Pancreas (tissue), 10 donors: ENCODE results near the gene TXNDC11. TPM values are rescaled to one million over a fixed set of nuclear protein-coding genes. Genes with fewer than 3 reads are reported as not detected.
A peak's percentile ranks its signal among the peaks of the same experiment; 100 is the strongest.

ENCODE experiments used
- ATAC-seq, 4 donors: fragments of 200-7000 bp; cut with Tn5 transposase; one replicate each; pipeline versions ENCODE4 v1.8.0 to v1.9.1; 2020; ENCODE audit warnings: mild to moderate bottlenecking in 4 of 4, moderate library complexity in 4 of 4
- DNase-seq, 6 donors: peaks; one replicate each; pipeline ENCODE4 v3.0.0-alpha.2; 2020
- FAIRE-seq: peaks from 2 replicates; lab custom pipeline; 2012; peaks lifted over from hg19 to GRCh38; lab: Jason Lieb, UNC
- H3K27ac ChIP-seq, 4 donors: fragments of 200-600 bp; sonication (generic); 1 replicate in 3 of 4; 2 replicates in 1 of 4; pipeline versions ENCODE4 v1.5.0 to v1.8.0; 2020
- H3K27me3 ChIP-seq, 4 donors: fragments of 200-600 bp; one replicate each; pipeline ENCODE4 v1.8.0; 2021
- H3K36me3 ChIP-seq, 3 donors: fragments of 200-600 bp; sonication (generic) in 1 of 3; one replicate each; pipeline versions ENCODE4 v1.5.0 to v1.8.0; 2020 to 2021
- H3K4me1 ChIP-seq, 3 donors: fragments of 200-600 bp; one replicate each; pipeline ENCODE4 v1.8.0; 2021
- H3K4me3 ChIP-seq, 4 donors: fragments of 200-600 bp; sonication (generic) in 2 of 4; one replicate each; pipeline versions ENCODE4 v1.5.0 to v1.8.0; 2020 to 2021
- H3K9me3 ChIP-seq, 4 donors: fragments of 200-600 bp; one replicate each; pipeline ENCODE4 v1.8.0; 2021
- CTCF ChIP-seq, 4 donors: fragments of 200-600 bp; sonication (generic) in 3 of 4; IDR thresholded peaks; one replicate each; pipeline versions ENCODE4 v1.5.0 to v1.8.0; 2021; ENCODE audit warnings: antibody characterized with exemption in 4 of 4
- WGBS, 2 donors: extraction: QIAGEN DNeasy Blood & Tissue Kit; methylation state at CpG; one replicate each; pipeline ENCODE4 v1.1.7; 2013; 5-methylcytosine and 5-hydroxymethylcytosine counted together
- intact Hi-C, 3 donors: fragments of 100-400 bp; cut with DNase I; formaldehyde crosslinking; loops; one replicate each; pipeline versions ENCODE4 v1.11.1 to v1.14.2; 2022
- polyA plus RNA-seq, 2 donors: library from polyadenylated mRNA; stranded (reverse); fragments of 200-250 nt; gene quantifications; one replicate each; pipeline ENCODE4 v1.2.3, GENCODE V29; 2013
- total RNA-seq, 6 donors: library from RNA; stranded (reverse); fragmentation: NEBNext Ultra II Directional in 4 of 6; extraction: Animal tissue kit (Norgen Biotek cat#: 25700) in 4 of 6; gene quantifications; one replicate each; pipeline versions ENCODE4 v1.2.1 to v1.2.4, GENCODE V29; 2021 to 2023
- donor health status: healthy with polysubstance abuse.
- donor health status: DM: no; HTN: no; CAD: no; lungs with moderate emphysema.
- donor health status: DM: no; HTN: no; CAD: no.
- donor health status: control.
- donor health status: control.
- donor health status: Bipolar disorder and iron deficiency.
- donor health status: DM: yes; HTN: yes; CAD: no.
- donor health status: DM: no; HTN: no; CAD: no.
- donor health status: DM: no; HTN: no; CAD: no.
- donor health status: DM: yes; HTN: yes; CAD: no.

Gene TXNDC11
- total and polyA plus RNA-seq, 8 donors: 28.1 to 80.8 (median 37.1) TPM

GRCh38 chr16:11674001-11674817 lies 68.4 kb downstream of the TXNDC11 start:
- no peak for FAIRE-seq
- peaks cover 0 to 24% (median 10%) of the 10 kb centered on the region in 3 donors for H3K4me1 ChIP-seq
- peaks cover 0 to 29% (median 14%) of the 10 kb centered on the region in 3 donors for H3K36me3 ChIP-seq
- ATAC-seq: no peak
- no peaks in the 10 kb centered on the region for H3K9me3 ChIP-seq
- no peaks in the 10 kb centered on the region for H3K27me3 ChIP-seq
- intact Hi-C loops: no loop called here
- no peak for TF ChIP-seq CTCF (IDR thresholded peaks at IDR 0.05)
- H3K27ac ChIP-seq: no peak overlapping the region
- H3K4me3 ChIP-seq: no peak overlapping the region
- 87 to 89% methylated on average over 25 of the region's 25 CpGs for WGBS, 2 donors
- peak in 2 of 6 donors; percentile 33 to 56 for DNase-seq

- Histone ChIP-seq H3K4me1 (peaks cover 0 to 24% (median 10%) of the 10 kb centered on the region in 3 donors), H3K36me3 (peaks cover 0 to 21% (median 11%) of the 10 kb centered on the region in 3 donors), H3K27me3 (no peaks in the 10 kb centered on the region), H3K27ac (peak overlapping the region in 1 of 4 donors; percentile 50), H3K4me3 (no peak overlapping the region), H3K9me3 (no peaks in the 10 kb centered on the region)
- FAIRE-seq (no peak), DNase-seq (peak in 3 of 6 donors; percentile 37 to 81 (median 59)), ATAC-seq (no peak)
- TF ChIP-seq CTCF (IDR thresholded peaks at IDR 0.05): no peak
- intact Hi-C loops: no loop called here
- 51 to 59% methylated on average over 25 of the region's 25 CpGs for WGBS, 2 donors
These were observed 69.3 kb downstream of the TXNDC11 start for GRCh38 chr16:11673091-11674000.

- no peak for TF ChIP-seq CTCF (IDR thresholded peaks at IDR 0.05)
- peak overlapping the region in 1 of 4 donors; percentile 50 for H3K27ac ChIP-seq
- ATAC-seq (no peak), DNase-seq (peak in 2 of 6 donors; percentile 29 to 33), FAIRE-seq (no peak)
- no peaks in the 10 kb centered on the region for H3K27me3 ChIP-seq
- H3K9me3 ChIP-seq: no peaks in the 10 kb centered on the region
- no peak overlapping the region for H3K4me3 ChIP-seq
- H3K4me1 ChIP-seq: peaks cover 0 to 24% (median 10%) of the 10 kb centered on the region in 3 donors
- peaks cover 0 to 12% (median 6%) of the 10 kb centered on the region in 3 donors for H3K36me3 ChIP-seq
- intact Hi-C loops: no loop called here
- 84 to 88% methylated on average over 25 of the region's 25 CpGs for WGBS, 2 donors
These were observed 70.2 kb downstream of the TXNDC11 start for GRCh38 chr16:11672206-11673090.

GRCh38 chr16:11671676-11672075 lies 71.0 kb downstream of the TXNDC11 start:
- H3K27ac ChIP-seq: no peak overlapping the region
- H3K9me3 ChIP-seq: no peaks in the 10 kb centered on the region
- 90 to 93% methylated on average over 8 of the region's 8 CpGs for WGBS, 2 donors
- ATAC-seq (no peak), DNase-seq (no peak), FAIRE-seq (no peak)
- intact Hi-C loops: no loop called here
- no peaks in the 10 kb centered on the region for H3K27me3 ChIP-seq
- H3K4me1 ChIP-seq: peaks cover 0 to 24% (median 10%) of the 10 kb centered on the region in 3 donors
- H3K4me3 ChIP-seq: no peak overlapping the region
- H3K36me3 ChIP-seq: peaks cover 0 to 7% (median 2%) of the 10 kb centered on the region in 3 donors
- no peak for TF ChIP-seq CTCF (IDR thresholded peaks at IDR 0.05)
